OCI-LY3 (cell line): Measurements from ENCODE around the gene FAM184A.

Experiments used
- EZH2phosphoT487 ChIP-seq: fragments of 200-600 bp; shearing (Covaris generic); IDR thresholded peaks from 2 replicates; pipeline ENCODE4 v1.6.1; 2018; ENCODE audit warnings: antibody characterized with exemption, mixed run types, low read depth
- TF ChIP-seq, protein P1 (sequence below): fragments of 200-600, 300-600 bp; sonication (generic); IDR thresholded peaks from 2 replicates; pipeline ENCODE4 v1.5.1; 2014; ENCODE audit warnings: antibody characterized with exemption, low read length, low read depth

DNA sequence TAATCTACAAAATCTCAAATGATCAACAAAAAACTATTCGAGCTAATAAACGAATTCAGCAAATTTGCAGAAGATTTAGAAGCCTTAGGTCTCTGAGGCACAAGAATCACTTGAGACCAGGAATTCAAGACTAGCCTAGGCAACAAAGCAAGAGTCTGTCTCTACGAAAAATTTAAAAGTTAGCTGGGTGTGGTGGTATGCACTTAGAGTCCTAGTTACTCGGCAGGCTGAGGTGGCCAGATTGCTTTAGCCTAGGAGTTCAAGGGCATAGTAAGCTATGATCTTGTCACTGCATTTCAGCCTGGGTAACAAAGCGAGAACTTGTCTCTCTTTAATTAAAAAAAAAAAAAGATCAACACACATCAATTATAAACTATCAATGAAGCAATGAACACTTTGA is 34.2 kb downstream of the FAM184A start:
- TF ChIP-seq, protein P1, sequence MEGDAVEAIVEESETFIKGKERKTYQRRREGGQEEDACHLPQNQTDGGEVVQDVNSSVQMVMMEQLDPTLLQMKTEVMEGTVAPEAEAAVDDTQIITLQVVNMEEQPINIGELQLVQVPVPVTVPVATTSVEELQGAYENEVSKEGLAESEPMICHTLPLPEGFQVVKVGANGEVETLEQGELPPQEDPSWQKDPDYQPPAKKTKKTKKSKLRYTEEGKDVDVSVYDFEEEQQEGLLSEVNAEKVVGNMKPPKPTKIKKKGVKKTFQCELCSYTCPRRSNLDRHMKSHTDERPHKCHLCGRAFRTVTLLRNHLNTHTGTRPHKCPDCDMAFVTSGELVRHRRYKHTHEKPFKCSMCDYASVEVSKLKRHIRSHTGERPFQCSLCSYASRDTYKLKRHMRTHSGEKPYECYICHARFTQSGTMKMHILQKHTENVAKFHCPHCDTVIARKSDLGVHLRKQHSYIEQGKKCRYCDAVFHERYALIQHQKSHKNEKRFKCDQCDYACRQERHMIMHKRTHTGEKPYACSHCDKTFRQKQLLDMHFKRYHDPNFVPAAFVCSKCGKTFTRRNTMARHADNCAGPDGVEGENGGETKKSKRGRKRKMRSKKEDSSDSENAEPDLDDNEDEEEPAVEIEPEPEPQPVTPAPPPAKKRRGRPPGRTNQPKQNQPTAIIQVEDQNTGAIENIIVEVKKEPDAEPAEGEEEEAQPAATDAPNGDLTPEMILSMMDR, result no peak
- TF ChIP-seq EZH2phosphoT487, result no peak
